Stimulated activated CD8-positive, alpha-beta memory T cell treated with anti-CD3 and anti-CD28 coated beads, Interleukin-4, amount 100 ng/mL, for 4 hours (primary cell): ENCODE data around the gene ESRP2.

Experiments used
- DNase-seq, 2 donors: peaks; one replicate each; pipeline ENCODE4 v3.0.0-alpha.2; 2020; ENCODE audit warnings: low read depth in 2 of 2, low spot score in 1 of 2

ESRP2 gene

DNA sequence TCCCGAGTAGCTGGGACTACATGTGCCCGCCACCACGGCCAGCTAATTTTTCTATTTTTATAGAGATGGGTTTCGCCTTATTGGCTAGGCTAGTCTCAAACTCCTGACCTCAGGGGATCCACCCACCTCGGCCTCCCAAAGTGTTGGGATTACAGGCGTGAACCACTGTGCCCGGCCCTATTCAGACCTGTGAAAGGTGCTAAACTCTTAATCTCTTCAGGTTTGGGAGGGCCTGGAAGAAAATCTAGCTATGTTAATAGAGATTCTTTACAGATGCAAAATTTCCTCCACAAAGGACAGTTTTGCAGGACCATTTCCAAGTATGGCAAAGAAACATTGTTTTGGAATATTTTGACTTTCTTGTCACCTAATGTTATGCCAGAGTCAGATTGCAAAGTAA, 6.2 kb upstream of the ESRP2 start:
- no peak for DNase-seq

DNA sequence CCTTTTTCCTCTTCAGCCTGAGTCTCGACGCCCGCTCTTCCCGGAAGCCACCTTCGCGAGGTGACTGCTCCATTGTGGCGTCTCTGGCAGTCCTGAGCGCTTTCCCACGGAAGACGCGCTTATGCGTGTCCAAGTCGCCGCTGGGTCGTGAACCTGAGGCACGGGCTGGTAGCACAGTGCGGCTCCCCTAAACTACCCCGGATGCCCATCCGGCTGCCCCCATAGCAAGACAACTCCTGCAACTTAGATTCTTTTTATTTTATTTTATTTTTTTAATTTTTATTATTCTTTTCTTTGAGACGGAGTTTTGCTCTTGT, 2.1 kb upstream of the ESRP2 start:
- DNase-seq: no peak

- DNase-seq: peak; percentile 76 to 77
These were observed 1.5 kb upstream of the ESRP2 start for GRCh38 chr16:68237243-68238028.

DNA sequence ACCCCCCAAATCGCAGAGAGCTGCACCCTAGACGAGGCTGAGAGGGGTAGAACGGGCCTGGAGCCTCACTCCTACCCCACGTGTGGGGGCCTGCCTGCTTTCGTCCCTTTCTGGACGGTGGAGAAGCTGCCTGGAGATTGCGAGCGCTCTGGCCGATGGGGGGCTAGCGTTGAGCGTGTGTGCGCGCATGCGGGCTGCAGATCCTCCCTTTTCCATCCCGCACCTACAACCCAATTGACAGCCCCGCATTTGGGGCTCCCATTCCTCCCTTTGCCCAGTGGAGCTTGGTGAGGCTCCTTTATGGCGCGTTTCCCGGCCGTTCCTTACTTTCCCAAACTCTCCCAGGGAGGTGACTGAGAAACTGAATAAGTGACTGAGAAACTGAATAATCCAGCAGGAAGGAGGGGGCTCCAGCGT, 907 bp upstream of the ESRP2 start:
- no peak for DNase-seq

GRCh38 chr16:68236137-68236825, 354 bp upstream of the ESRP2 start:
- DNase-seq: no peak

DNA sequence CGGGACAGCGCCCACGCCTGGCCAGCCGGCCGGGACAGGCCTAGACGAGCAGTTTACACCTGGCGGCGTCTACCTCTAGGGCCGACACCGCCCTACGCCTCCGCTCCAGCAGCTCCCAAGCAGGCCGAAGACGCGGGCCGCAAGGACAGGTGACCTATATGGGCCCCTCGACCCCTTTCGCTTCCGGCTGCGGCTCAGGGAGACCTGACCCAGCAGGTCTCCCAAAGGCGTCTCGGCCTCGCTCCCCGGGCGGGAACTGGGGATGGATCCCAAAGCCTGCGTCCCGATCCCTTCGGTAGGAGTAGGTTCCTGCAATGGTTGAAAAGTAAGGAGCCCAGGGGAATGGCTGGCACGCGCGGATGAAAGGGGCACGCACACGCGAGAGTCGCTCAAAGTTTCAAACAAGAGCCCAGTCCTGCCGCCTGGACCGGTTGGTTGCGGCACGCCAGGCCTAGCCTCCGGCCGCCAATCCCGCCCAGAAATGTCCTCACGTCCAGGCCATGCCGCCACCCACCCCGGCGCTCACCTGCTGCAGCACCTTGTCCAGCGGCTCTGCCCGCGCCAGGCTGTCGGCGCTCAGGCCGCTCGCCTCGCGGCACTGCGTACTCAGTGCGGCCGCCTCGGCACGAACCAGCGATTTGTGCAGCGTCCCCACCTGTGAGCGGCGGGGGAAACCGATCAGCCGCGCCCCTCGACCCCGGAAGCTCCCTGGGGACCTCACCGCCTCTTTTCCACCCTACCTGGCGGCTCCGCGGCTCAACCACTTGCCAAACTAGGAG, 630 bp downstream of the ESRP2 start:
- DNase-seq: no peak

- DNase-seq: no peak
These were observed 1.5 kb downstream of the ESRP2 start for GRCh38 chr16:68234188-68235107.

GRCh38 chr16:68233835-68234187, 2.1 kb downstream of the ESRP2 start:
- no peak for DNase-seq

- no peak for DNase-seq
These were observed 2.7 kb downstream of the ESRP2 start for GRCh38 chr16:68233085-68233834.

DNA sequence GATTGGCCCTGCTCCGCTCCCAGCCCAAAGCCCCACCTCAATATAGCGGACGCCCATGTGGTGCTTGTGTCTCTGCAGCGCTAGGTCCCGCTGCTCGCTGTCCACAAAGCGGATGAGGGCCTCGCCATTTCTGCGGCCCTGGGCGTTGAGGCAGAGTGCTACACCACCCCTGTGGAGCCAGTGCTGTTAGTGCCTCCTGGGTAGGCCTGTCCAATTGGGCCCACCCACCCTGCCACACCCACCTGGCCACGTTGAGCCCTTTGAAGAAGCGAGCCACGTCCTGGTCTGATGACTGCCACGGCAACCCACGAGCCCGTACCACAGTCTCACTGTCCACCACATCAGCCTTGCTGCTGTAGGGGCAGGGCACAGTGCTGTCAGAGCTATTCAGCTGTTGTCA, 3.6 kb downstream of the ESRP2 start:
- DNase-seq: no peak

DNA sequence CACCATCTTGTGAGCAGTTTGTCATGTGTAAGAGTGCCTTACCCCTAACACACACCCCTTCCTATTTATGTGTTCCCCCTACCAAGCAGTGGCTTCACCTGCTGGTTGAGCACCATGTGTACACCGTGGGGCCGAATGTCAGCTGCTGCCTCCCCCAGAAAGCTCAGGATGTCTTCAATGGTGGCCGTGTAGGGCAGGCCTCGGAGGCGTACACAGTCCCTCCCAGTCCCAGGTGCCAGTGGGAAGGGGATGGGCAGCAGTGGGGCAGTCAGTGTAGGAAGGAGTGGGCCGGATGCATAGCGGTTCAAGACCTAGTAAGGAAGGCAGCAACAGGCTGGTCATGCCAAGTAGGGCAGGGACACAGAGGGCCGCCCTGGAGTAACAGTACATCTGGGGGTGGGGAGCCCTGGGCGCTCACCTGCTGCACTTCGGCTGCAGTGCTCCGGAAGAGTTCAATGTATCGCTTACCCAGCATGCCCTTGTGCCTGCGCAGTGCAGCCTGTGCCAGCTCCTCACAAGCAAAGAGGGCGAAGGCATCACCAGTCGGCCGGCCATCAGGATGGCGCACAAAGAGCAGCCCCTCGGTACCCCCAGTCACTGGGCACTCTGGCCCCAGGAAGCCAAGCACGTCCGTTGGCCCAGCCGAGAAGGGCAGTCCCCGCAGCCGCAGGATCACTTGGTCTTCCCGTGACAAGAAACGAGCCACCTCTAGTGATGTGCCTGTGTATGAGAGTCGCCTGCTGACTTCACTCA, 4.4 kb downstream of the ESRP2 start:
- DNase-seq: no peak

GRCh38 chr16:68230956-68231355, 5.0 kb downstream of the ESRP2 start:
- DNase-seq: no peak

GRCh38 chr16:68230176-68230571, 5.8 kb downstream of the ESRP2 start:
- DNase-seq: no peak

DNA sequence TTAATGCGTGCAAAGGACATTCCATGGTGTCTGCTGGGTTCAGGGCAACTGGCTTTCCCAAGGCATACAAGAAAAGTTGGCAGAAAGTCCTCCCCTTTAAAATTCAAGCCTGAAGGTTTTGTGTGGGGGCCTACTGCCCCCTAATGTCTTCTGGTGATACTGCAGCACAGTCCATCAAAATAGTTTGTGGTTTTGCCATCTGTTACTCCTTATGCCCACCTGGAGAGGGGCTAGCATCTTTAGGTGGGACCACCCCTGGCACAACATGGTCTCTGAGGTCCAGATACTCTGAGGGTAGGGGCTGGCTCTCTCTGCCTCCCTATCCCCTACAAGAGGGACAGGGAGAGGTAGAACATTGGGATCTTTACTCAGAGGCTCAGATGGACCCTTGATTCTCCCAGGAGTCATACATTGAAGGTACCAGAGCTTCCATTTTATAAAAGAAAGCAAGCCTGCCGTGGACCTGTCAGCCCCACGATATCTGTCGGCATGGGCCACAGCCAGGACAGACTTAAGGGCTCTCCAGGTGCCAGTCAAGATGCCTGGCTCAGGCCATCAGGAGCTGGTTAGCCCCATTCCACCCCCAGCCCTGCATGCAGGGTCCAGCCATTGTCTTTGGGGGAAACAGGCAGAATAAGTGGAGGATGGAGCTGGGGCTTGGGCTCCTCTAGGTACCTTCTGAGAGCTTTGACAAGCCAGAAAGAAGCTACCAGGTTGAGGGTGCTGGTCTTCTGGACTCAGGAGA, 6.3 kb downstream of the ESRP2 start:
- DNase-seq: no peak

DNA sequence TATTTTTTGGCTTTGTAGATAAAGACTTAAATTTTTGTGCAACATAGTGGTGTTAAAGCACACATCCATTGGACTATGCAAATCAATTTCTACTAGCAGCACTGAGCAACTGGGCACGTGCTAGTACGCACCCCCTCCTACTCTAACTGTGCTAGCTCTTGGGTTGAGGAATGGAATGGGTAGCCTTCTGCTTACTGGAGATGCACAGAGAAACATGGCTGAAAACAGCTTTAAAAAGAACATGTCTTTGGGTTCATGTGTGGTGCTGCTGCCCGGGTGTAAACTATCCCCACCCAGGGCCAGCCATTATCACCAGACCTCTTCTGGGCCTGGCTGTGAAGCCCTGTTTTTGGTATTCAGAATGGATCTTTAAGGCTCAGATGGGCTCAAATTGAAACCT, 7.3 kb downstream of the ESRP2 start:
- DNase-seq: no peak

GRCh38 chr16:68227850-68228553, 7.9 kb downstream of the ESRP2 start:
- no peak for DNase-seq

DNA sequence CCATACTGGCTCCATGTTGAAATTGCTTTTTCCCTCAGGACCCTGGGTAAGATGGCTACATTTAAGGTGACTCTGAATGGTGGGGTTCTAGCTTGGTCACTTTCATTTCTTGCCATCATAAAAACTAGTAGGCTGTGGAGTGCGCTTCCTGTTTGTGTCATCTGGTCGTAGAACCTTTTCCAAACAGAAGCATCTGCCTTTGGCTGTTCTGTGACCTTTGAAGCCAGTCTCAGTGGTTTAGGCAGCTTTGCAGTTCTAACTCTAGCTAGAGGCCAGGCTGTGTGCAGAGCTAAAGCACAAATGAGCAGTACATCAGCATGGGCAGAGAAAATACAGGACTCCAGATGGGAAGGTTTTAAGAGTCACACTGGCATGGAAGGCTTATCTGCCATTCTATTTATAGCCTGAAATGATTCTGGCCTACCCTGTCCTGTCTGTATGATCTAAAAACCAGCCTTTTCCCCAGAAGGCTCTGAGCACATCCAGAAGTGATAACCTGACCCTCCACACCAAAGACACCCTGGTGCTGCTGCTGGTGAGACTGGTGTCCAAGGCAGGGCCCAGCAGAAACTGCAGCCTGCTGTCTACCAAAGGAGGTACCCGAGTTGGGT, 8.6 kb downstream of the ESRP2 start:
- DNase-seq: no peak

DNA sequence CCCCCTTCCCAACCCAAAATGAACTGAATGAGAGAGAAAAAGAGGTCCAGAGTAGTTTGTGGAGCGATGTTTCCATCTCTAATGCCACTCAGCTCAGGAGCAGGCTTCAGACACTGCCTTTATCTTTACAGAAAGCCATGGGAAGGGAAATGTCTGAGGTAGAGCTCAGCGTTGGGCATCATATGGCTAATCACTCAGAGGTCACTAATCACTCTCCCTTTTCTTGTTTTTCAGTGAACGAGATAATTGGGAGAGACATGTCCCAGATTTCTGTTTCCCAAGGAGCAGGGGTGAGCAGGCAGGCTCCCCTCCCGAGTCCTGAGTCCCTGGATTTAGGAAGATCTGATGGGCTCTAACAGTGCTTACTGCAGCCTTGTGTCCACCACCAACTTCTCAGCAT, 9.8 kb downstream of the ESRP2 start:
- DNase-seq: no peak
